Thoracic aorta (tissue), 2 donors: Measurements from ENCODE around the gene RFX1. TPM values are rescaled to one million over a fixed set of nuclear protein-coding genes. Genes with fewer than 3 reads are reported as not detected.

Experiments
- ATAC-seq: fragments of 150-250 bp; one replicate; pipeline ENCODE4 v1.8.0; 2017; ENCODE audit warnings: low read depth; ENCODE audit not compliant: insufficient number of reproducible peaks, low FRiP score
- DNase-seq: peaks from one replicate; pipeline ENCODE4 v3.0.0-alpha.2; 2020; ENCODE audit warnings: low spot score
- H3K27ac ChIP-seq, 2 donors: fragments of 200-600 bp; sonication (generic); 1 replicate in 1 of 2; 2 replicates in 1 of 2; pipeline ENCODE4 v1.5.1; 2016; ENCODE audit warnings: mild to moderate bottlenecking in 2 of 2, moderate library complexity in 2 of 2
- H3K27me3 ChIP-seq: fragments of 200-600 bp; sonication (generic); replicated peaks from 2 replicates; pipeline ENCODE4 v1.6.0; 2016; ENCODE audit warnings: mild to moderate bottlenecking; ENCODE audit not compliant: insufficient read depth
- H3K36me3 ChIP-seq: fragments of 200-600 bp; sonication (generic); one replicate; pipeline ENCODE4 v1.5.1; 2016
- H3K4me1 ChIP-seq, 2 donors: fragments of 200-600 bp; sonication (generic); 1 replicate in 1 of 2; 2 replicates in 1 of 2; pipeline versions ENCODE4 v1.5.1 to v1.6.0; 2016; ENCODE audit warnings: low read depth in 2 of 2, mild to moderate bottlenecking in 1 of 2; ENCODE audit not compliant: control insufficient read depth in 1 of 2
- H3K4me3 ChIP-seq: fragments of 200-600 bp; sonication (generic); 2 replicates; pipeline ENCODE4 v1.5.1; 2016; ENCODE audit warnings: mild to moderate bottlenecking
- H3K9me3 ChIP-seq: fragments of 200-600 bp; sonication (generic); 2 replicates; pipeline ENCODE4 v1.5.1; 2016
- CTCF ChIP-seq: fragments of 200-600 bp; sonication (generic); IDR thresholded peaks from one replicate; pipeline ENCODE4 v1.5.1; 2019; ENCODE audit warnings: antibody characterized with exemption
- total RNA-seq, 2 donors: library from RNA; depleted of rRNA; stranded (reverse); fragments of >200 nt; gene quantifications; one replicate each; pipeline versions ENCODE4 v1.1.0 to v1.2.3, GENCODE V29; 2016

Gene RFX1
- total RNA-seq, 2 donors from 2014 or later, result 3.0 to 5.7 TPM

GRCh38 chr19:13989487-13989886 is 16.6 kb downstream of the RFX1 start:
- TF ChIP-seq CTCF, result no peak
- peaks cover 10% of the 10 kb centered on the region for H3K36me3 ChIP-seq
- DNase-seq, result no peak

DNA sequence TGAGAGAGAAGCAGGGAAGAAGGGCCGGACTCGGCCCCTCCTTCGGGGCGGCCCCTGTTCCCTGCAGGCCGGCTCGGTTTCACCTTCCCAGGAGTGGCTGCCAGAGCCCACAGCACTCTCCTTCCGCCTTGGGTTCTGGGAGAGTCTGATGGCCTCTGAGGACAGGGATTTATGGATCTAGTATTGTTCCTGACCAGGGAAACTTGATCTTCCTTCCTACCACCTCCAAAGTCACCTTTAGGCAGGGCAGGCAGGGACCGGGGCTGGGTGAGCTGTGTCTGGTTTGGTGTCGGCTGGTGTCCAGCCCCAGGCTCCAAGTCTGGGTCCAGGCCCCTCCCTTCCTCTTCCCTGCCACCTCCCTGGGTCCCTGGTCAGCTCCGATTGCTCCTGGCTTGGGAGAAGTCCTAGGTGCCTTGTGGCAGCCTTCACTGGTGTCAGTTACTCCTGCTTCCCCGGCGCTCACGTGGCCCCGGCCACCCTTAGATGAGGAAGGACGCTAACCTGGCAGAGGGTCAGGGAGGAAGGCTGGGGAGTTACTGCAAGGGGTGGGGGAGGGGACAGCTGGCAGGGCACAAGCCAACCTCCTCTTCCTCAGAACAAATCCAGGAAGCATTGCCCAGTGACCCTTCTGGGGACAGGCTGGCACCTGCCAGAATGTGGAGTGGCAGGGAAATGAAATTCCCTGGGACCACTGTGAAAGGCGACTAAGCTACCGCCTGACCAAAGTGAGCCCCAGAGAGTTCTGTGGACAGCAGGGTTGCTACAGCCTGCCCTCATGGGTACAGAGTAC is 18.8 kb downstream of the RFX1 start:
- no peak for TF ChIP-seq CTCF
- Histone ChIP-seq H3K36me3 (peaks cover 4% of the 10 kb centered on the region), H3K27me3 (no peaks in the 10 kb centered on the region), H3K27ac (peak overlapping the region; percentile 47 to 77), H3K4me1 (peaks cover 17 to 19% of the 10 kb centered on the region in 2 donors), H3K4me3 (peak overlapping the region; percentile 48), H3K9me3 (no peaks in the 10 kb centered on the region)
- DNase-seq (no peak), ATAC-seq (no peak)

More at GRCh38 chr19:13989487-13989886, 16.6 kb downstream of the RFX1 start:
- no peak overlapping the region for H3K27ac ChIP-seq
- no peak overlapping the region for H3K4me3 ChIP-seq
- no peaks in the 10 kb centered on the region for H3K27me3 ChIP-seq
- ATAC-seq, result no peak
- H3K4me1 ChIP-seq, result peaks cover 17 to 19% of the 10 kb centered on the region in 2 donors
- no peaks in the 10 kb centered on the region for H3K9me3 ChIP-seq

- H3K36me3 ChIP-seq, result no peaks in the 10 kb centered on the region
- H3K4me3 ChIP-seq, result peak overlapping the region; percentile 48
- peaks cover 17 to 19% of the 10 kb centered on the region in 2 donors for H3K4me1 ChIP-seq
These were observed 19.7 kb downstream of the RFX1 start for GRCh38 chr19:13986348-13986904.

GRCh38 chr19:13985771-13986347 is 20.3 kb downstream of the RFX1 start:
- H3K36me3 ChIP-seq, result no peaks in the 10 kb centered on the region
- DNase-seq (no peak), ATAC-seq (no peak)
- peaks cover 17 to 19% of the 10 kb centered on the region in 2 donors for H3K4me1 ChIP-seq
- no peaks in the 10 kb centered on the region for H3K27me3 ChIP-seq
- H3K27ac ChIP-seq, result peak overlapping the region in 1 of 2 donors; percentile 77
- TF ChIP-seq CTCF, result no peak
- H3K9me3 ChIP-seq, result no peaks in the 10 kb centered on the region
- peak overlapping the region; percentile 48 for H3K4me3 ChIP-seq

More at GRCh38 chr19:13986348-13986904, 19.7 kb downstream of the RFX1 start:
- Histone ChIP-seq H3K9me3 (no peaks in the 10 kb centered on the region), H3K27me3 (no peaks in the 10 kb centered on the region), H3K27ac (peak overlapping the region; percentile 47 to 77)
- ATAC-seq (no peak), DNase-seq (peak; percentile 67)
- TF ChIP-seq CTCF, result no peak
